Skin of body (tissue), 2 donors: Measurements from ENCODE around the gene ZNF454. TPM values are rescaled to one million over a fixed set of nuclear protein-coding genes. Genes with fewer than 3 reads are reported as not detected.

Source experiments
- DNase-seq: peaks from one replicate; lab custom pipeline; 2025; lab: John Stamatoyannopoulos, UW
- total RNA-seq: library from RNA; depleted of rRNA; stranded (reverse); fragments of >200 nt; gene quantifications from one replicate; pipeline ENCODE4 v1.2.3, GENCODE V29; 2014

Gene ZNF454
- total RNA-seq, 1 donor from 2014 or later: 4.2 TPM

- no peak for DNase-seq
These were observed 52.3 kb downstream of the ZNF454 start for GRCh38 chr5:178993236-178993765.

DNA sequence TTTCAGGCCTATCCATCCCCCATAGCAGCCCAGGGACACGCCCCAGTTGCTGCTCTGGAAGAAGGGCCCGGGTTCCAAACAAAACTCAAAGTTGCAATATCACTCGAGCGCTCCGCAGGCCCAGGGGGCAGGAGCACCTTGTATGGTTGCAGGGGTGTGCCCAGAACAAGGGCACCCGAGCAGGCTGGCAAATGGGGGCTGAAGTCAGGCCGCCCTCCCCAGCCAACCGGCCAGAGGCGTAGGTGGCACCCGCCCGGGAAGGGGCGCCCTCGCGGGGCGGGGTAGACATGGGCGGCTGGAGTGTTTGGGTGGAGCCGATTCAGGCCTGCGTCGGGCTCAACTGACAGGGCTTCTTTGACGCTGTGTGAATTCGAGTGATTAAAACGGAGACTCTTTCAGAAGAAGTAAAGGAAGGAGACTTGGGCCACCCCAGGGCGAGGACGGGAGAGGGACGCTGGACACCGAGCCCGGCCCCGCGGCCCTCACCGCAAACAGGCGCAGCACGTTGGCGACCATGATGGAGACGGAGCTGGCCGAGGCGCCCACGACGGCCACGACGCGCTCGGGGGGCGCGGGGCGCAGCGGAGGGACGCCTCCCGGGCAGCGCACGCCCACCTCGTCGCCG, 53.1 kb downstream of the ZNF454 start:
- no peak for DNase-seq

GRCh38 chr5:178994580-178995340, 53.8 kb downstream of the ZNF454 start, which contains the start of gene GRM6:
Gene GRM6 (minus strand): TSS chr5:178995320. CDS start chr5:178994944, 376 bp downstream.
- DNase-seq: no peak

- DNase-seq: no peak
These were observed 54.3 kb downstream of the ZNF454 start for GRCh38 chr5:178995341-178995690.

DNA sequence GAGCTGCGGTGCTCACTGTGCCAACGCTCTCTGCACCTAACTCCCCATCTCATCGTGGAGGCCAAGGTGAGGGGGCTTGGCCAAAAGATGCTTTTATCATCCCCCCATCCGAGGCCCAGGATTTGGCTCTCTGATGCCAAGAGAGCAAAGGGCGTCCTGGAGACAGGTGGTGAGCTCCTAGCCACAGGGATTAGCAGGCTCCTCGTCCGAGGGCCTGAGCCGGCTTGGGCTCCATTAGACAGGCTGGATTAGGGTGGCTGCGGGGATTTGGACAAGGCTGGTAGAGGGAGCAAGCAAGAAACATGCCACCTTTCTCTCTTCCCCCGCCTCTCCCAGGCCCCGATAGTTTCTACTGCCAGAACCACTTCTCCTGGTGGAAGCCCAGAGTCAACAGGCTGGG, 55.2 kb downstream of the ZNF454 start:
- DNase-seq: no peak

DNA sequence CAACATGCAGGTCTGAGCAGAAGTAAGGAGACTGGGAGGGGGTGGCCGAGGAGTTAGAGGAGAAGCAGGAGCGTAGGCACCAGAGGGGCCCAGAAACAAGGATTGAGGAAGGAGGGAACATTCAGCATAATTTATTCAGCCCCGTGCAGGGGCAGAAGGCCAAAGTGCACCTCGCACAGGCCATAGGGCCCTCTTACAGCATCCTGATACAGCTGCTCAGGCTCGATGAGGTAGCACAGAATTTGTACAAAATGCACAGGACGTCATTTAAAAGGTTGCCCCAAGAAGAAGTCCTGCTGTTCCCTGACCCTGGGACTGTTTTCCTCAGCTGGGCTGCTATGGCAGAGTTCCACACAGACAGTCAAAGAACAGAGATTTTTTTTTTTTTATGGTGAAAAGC, 56.2 kb downstream of the ZNF454 start:
- no peak for DNase-seq

DNA sequence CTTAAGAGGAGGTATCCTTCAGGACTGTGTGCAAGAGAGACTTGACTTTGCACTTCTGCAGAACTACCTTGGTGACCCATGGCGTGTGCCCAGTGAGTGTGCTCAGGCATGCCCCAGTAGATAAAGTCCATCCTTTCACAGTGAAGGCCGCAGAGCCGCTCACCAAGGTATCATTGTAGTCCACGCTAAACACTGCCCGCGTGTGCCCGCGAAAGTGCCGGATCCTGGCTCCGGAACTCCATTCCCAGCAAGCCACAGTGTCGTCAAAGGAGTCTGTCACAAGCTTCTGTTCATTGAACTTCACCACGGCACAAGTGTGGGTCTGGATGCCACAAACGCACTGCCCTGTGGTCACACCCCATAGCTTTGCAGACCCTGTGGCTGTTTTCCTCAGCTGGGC, 57.4 kb downstream of the ZNF454 start:
- DNase-seq: no peak

DNA sequence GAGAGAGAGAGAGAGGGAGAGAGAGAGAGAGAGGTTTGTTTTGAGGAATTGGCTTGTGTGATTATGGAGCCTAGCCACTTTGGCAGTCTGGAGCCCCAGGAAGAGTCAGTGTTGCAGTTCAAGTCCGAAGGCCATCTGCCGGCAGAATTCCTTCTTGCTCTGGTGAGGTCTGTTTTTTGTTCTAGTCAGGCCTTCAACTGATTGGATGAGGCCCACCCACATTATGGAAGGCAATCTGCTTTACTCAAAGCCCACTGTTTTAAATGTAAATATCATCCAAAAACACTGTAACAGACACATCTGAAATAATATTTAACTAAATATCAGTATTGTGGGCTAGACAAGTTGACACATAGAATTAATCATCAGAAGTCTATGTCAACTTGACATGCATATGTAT, 65.6 kb downstream of the ZNF454 start:
- no peak for DNase-seq

GRCh38 chr5:179008667-179009066, 67.7 kb downstream of the ZNF454 start:
- DNase-seq: no peak

Other genes with a start within 250 kb of the ZNF454 start
- gene ZNF354A, start 210.5 kb upstream of the ZNF454 start, total RNA-seq: 9.0 TPM
- gene ZNF354B, start 81.2 kb upstream of the ZNF454 start, total RNA-seq: 20.2 TPM
- 1.9 TPM for gene ZFP2, start 45.3 kb upstream of the ZNF454 start, total RNA-seq
- gene GRM6, start 54.1 kb downstream of the ZNF454 start, total RNA-seq: not detected
- gene ZNF879, start 82.6 kb downstream of the ZNF454 start, total RNA-seq: 4.6 TPM
- 11.8 TPM for gene ZNF354C, start 119.2 kb downstream of the ZNF454 start, total RNA-seq